Prostate gland (tissue), 2 donors: ENCODE results near the gene TOP2A. TPM values are rescaled to one million over a fixed set of nuclear protein-coding genes. Genes with fewer than 3 reads are reported as not detected.
A peak's percentile ranks its signal among the peaks of the same experiment; 100 is the strongest.

Experiments
- DNase-seq: peaks from one replicate; pipeline ENCODE4 v3.0.0-alpha.2; 2019; ENCODE audit warnings: low spot score
- H3K27ac ChIP-seq, 2 donors: fragments of 200-600 bp; sonication (generic); 2 replicates each; pipeline ENCODE4 v1.5.1; 2017 to 2019
- H3K27me3 ChIP-seq: fragments of 200-600 bp; sonication (generic); replicated peaks from 2 replicates; pipeline ENCODE4 v1.5.1; 2019; ENCODE audit not compliant: insufficient read depth
- H3K36me3 ChIP-seq, 2 donors: fragments of 200-600 bp; sonication (generic); 1 replicate in 1 of 2; 2 replicates in 1 of 2; pipeline versions ENCODE4 v1.5.1 to v1.8.1; 2017 to 2019
- H3K4me1 ChIP-seq: fragments of 200-600 bp; sonication (generic); replicated peaks from 2 replicates; pipeline ENCODE4 v1.5.1; 2019
- H3K4me3 ChIP-seq, 2 donors: fragments of 200-600 bp; sonication (generic); 2 replicates each; pipeline ENCODE4 v1.5.1; 2017 to 2019
- H3K9me3 ChIP-seq: fragments of 200-600 bp; sonication (generic); 2 replicates; pipeline ENCODE4 v1.5.1; 2017
- CTCF ChIP-seq, 4 experiments: fragments of 200-600 bp in 2 of 4; fragments of 450-650 bp in 2 of 4; sonication (generic) in 2 of 4; IDR thresholded peaks; 1 replicate in 3 of 4; 2 replicates in 1 of 4; pipeline ENCODE4 v1.5.1; 2016 to 2019; ENCODE audit warnings: antibody characterized with exemption in 4 of 4, mild to moderate bottlenecking in 2 of 4, moderate library complexity in 2 of 4
- POLR2A ChIP-seq: fragments of 450-650 bp; IDR thresholded peaks from one replicate; pipeline ENCODE4 v1.6.1; 2016; ENCODE audit warnings: antibody characterized with exemption, mild to moderate bottlenecking
- POLR2AphosphoS5 ChIP-seq: sonication (generic); formaldehyde crosslinking; IDR thresholded peaks from one replicate; pipeline ENCODE4 v1.6.1; 2017; ENCODE audit warnings: antibody characterized with exemption
- WGBS: methylation state at CpG from one replicate; pipeline ENCODE4 v1.1.5; 2018; 5-methylcytosine and 5-hydroxymethylcytosine counted together
- intact Hi-C: fragments of 100-400 bp; cut with DNase I; formaldehyde crosslinking; loops from one replicate; pipeline ENCODE4 v1.14.2; 2022
- total RNA-seq, 2 donors: library from RNA; depleted of rRNA; stranded (reverse); fragments of >200 nt; gene quantifications; one replicate each; pipeline ENCODE4 v1.1.0, GENCODE V29; 2016

The TOP2A gene
- total RNA-seq, 2 donors from 2014 or later = 3.1 to 15.9 TPM

DNA sequence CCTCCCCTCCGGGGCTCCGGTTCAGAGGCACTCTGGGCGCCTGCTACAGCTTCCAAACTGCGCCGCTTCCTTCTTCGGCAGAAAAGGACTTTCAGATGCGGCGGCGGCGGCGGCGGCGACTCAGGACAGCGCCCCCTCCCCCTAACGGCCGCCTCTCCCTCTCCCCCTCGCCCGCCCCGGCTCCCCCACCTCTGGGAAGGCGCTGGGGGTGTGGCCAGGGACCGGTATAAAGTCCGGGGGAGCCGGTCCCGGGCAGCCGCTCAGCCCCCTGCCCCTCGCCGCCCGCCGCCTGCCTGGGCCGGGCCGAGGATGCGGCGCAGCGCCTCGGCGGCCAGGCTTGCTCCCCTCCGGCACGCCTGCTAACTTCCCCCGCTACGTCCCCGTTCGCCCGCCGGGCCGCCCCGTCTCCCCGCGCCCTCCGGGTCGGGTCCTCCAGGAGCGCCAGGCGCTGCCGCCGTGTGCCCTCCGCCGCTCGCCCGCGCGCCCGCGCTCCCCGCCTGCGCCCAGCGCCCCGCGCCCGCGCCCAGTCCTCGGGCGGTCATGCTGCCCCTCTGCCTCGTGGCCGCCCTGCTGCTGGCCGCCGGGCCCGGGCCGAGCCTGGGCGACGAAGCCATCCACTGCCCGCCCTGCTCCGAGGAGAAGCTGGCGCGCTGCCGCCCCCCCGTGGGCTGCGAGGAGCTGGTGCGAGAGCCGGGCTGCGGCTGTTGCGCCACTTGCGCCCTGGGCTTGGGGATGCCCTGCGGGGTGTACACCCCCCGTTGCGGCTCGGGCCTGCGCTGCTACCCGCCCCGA lies 25.7 kb upstream of the TOP2A start, which contains the start of gene IGFBP4:
TSS of gene IGFBP4 (plus strand) at position 255 of the 792 bp plus-strand sequence. CDS start at position 541, 286 bp downstream.
- Histone ChIP-seq H3K9me3 (no peaks in the 10 kb centered on the region), H3K4me3 (peak within 1 kb of the TSS; percentile 49 to 52), H3K36me3 (no peaks in the 10 kb centered on the region), H3K4me1 (peaks cover 1% of the 10 kb centered on the region), H3K27ac (peak within 1 kb of the TSS; percentile 84 to 93), H3K27me3 (no peaks in the 10 kb centered on the region)
- DNase-seq = peak; percentile 67
- WGBS = under 1% methylated on average over 73 of the region's 98 CpGs
- TF ChIP-seq POLR2AphosphoS5 (peak; percentile 17), CTCF (IDR thresholded peaks at IDR 0.05) (peak; percentile 7 to 41 (median 17)), POLR2A (peak; percentile 81)
- intact Hi-C loops = loop anchor here (5.0 kb wide), 1 partner anchor 89 kb away; no protein-coding TSS in a partner anchor

DNA sequence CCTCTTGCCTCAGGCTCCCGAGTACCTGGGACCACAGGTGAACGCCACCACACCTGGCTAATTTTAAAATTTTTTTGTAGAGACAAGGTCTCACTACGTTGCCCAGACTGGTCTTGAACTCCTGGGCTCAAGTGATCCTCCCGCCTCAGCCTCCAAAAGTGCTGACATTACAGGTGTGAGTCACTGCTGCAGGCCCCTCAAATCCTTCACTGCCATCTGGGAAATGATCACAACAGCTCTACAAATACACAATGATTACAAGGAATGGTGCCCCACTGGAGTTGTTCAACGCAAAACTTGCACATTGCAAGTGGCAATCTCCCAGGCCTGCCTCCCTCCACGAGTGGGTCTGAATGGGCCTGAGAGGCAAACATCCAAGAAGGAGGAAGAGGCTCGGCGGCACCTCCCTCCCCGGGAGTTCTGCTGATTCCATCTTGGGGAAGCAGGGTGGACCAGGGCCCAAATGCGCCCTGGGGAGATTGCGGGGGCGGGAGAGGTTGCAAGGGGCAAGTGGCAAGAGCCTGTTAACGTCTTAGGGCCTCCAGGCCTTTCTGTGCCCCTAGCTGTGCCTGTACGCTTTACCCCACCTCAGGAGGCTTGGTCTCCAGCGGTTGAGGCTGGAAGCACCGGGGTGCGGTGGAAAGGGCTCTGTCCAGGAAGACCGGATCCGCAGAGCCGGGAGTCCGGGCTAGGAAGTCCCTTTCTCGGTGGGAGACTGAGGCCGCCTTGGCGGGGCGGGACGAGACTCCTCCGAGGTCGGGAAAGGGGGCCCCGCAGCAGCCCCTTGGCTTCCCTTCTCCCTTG lies 24.9 kb upstream of the TOP2A start:
- H3K36me3 ChIP-seq = no peaks in the 10 kb centered on the region
- peak overlapping the region; percentile 84 to 93 for H3K27ac ChIP-seq
- H3K27me3 ChIP-seq = no peaks in the 10 kb centered on the region
- no peaks in the 10 kb centered on the region for H3K9me3 ChIP-seq
- TF ChIP-seq POLR2A = no peak
- peak in 1 of 4 experiments; percentile 20 for TF ChIP-seq CTCF (IDR thresholded peaks at IDR 0.05)
- intact Hi-C loops = loop anchor here (5.0 kb wide), 1 partner anchor 90 kb away; no protein-coding TSS in a partner anchor
- peak overlapping the region; percentile 49 to 52 for H3K4me3 ChIP-seq
- WGBS = 39% methylated on average over 19 of the region's 29 CpGs
- no peak for DNase-seq
- H3K4me1 ChIP-seq = no peaks in the 10 kb centered on the region

DNA sequence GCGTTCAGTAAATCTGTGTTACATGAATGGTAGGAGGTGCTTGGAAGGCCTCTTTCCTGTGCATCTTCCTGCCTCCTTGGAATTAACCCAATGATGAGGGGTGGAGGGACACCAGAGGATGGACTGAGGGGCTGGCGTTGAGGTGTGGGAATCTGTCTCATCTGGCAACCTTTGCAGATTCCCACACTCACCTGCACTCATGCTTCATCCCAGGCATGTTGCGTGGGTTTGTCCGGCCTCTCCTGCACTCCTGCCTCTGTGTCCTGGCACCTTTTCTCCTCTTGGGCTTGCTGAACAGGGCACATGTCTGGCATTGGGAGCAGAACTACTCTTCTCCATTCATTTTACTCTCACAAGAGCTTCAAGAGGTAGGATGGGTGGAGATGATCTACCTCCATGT lies 22.5 kb upstream of the TOP2A start:
- DNase-seq = no peak
- no peaks in the 10 kb centered on the region for H3K27me3 ChIP-seq
- no peaks in the 10 kb centered on the region for H3K4me1 ChIP-seq
- H3K9me3 ChIP-seq = no peaks in the 10 kb centered on the region
- H3K4me3 ChIP-seq = no peak overlapping the region
- 78% methylated on average over 4 of the region's 4 CpGs for WGBS
- H3K27ac ChIP-seq = no peak overlapping the region
- intact Hi-C loops = loop anchor here (5.0 kb wide), 1 partner anchor 92 kb away; no protein-coding TSS in a partner anchor
- TF ChIP-seq POLR2A = no peak
- no peak for TF ChIP-seq POLR2AphosphoS5
- no peak for TF ChIP-seq CTCF (IDR thresholded peaks at IDR 0.05)
- H3K36me3 ChIP-seq = no peaks in the 10 kb centered on the region

DNA sequence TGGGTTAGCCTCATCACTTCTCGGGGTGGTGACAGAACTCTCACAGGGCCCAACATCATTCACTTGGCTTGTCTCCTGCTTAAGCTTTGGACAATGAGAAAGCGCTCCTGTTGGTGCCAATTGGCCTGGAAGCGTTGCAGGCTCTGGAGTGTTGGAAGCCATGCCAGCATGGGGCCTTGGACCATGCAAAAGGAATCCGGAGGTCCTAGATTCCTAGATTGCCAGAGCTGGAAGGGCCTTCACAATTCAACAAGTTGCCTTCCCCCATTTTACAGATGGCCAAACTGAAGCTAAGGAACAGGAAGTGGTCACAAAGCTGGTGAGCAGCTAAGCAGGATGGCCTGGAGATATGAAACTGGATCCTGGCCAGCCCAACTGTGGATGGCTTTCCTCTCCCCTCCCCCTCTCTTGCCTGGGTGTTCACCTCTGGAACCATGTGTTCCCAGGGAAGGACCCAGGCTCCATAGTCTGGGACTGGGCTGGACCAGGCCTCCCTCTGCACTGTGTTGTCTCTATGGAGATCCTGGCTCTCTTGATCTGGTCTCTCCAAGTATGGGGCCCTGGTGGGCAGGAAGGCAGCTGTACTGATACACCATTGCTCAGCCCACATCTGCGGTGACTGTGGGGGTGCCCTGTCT lies 19.5 kb upstream of the TOP2A start:
- DNase-seq = no peak
- Histone ChIP-seq H3K27ac (no peak overlapping the region), H3K4me3 (no peak overlapping the region), H3K27me3 (no peaks in the 10 kb centered on the region), H3K4me1 (no peaks in the 10 kb centered on the region), H3K36me3 (no peaks in the 10 kb centered on the region), H3K9me3 (no peaks in the 10 kb centered on the region)
- WGBS = 57% methylated on average over 5 of the region's 5 CpGs
- intact Hi-C loops = loop anchor here (5.0 kb wide), 1 partner anchor 35 kb away; no protein-coding TSS in a partner anchor
- TF ChIP-seq CTCF (IDR thresholded peaks at IDR 0.05) (no peak), POLR2A (no peak), POLR2AphosphoS5 (no peak)
